ENCODE data around the gene AZGP1. TPM values are rescaled to one million over a fixed set of nuclear protein-coding genes. Genes with fewer than 3 reads are reported as not detected.
A peak's percentile ranks its signal among the peaks of the same experiment; 100 is the strongest.
"Not testable (repeated sequence)": the region's sequence is repeated elsewhere in the genome, so short reads cannot be mapped to it uniquely, and the experiment has no call there.

The AZGP1 gene
- total and polyA plus RNA-seq, 4 experiments from 2014 or later: not detected

GRCh38 chr7:99987306-99987705 lies 11.5 kb upstream of the AZGP1 start:
- CTCF ChIA-PET (ENCODE audit: partially characterized antibody): interaction anchor here (0.6 to 12.8 kb wide), 3 partner anchors 71 to 258 kb away, joined by 3 to 268 read pairs (median 9); partner anchors contain the start of gene TRIM4
- DNase-seq; H3K4me3 ChIP-seq (ENCODE audit: low read length in 2 of 2); H3K4me1 ChIP-seq (ENCODE audit: insufficient read depth, low read length); H3K27ac ChIP-seq (ENCODE audit: low read depth, low read length); H3K4me3 Mint-ChIP-seq; H3K27me3 ChIP-seq (ENCODE audit: insufficient read depth, low read length); H3K9me3 Mint-ChIP-seq; H3K9me3 ChIP-seq (ENCODE audit: control insufficient read depth in 1 of 2, low read length in 2 of 2); H3K27ac Mint-ChIP-seq; H3K36me3 Mint-ChIP-seq; POLR2A ChIA-PET (ENCODE audit: partially characterized antibody); intact Hi-C loops (cut with micrococcal nuclease); H3K36me3 ChIP-seq (ENCODE audit: insufficient read depth, low read length); H3K4me1 Mint-ChIP-seq: not testable (repeated sequence)
- peaks cover 5 to 11% of the 10 kb centered on the region in 2 donors for H3K27me3 Mint-ChIP-seq

GRCh38 chr7:99984593-99984992 lies 8.8 kb upstream of the AZGP1 start:
- Histone ChIP-seq H3K4me1 (ENCODE audit: insufficient read depth, low read length) (no peaks in the 10 kb centered on the region), H3K27me3 (ENCODE audit: insufficient read depth, low read length) (no peaks in the 10 kb centered on the region), H3K9me3 (ENCODE audit: control insufficient read depth in 1 of 2, low read length in 2 of 2) (no peaks in the 10 kb centered on the region), H3K27ac (ENCODE audit: low read depth, low read length) (no peak overlapping the region), H3K36me3 (ENCODE audit: insufficient read depth, low read length) (no peaks in the 10 kb centered on the region), H3K4me3 (ENCODE audit: low read length in 2 of 2) (no peak overlapping the region)
- no peak overlapping the region for H3K27ac Mint-ChIP-seq
- POLR2A ChIA-PET (ENCODE audit: partially characterized antibody): no interaction called here
- H3K36me3 Mint-ChIP-seq: no peaks in the 10 kb centered on the region
- H3K27me3 Mint-ChIP-seq: peaks cover 2 to 11% of the 10 kb centered on the region in 2 donors
- H3K4me3 Mint-ChIP-seq: no peak overlapping the region
- H3K9me3 Mint-ChIP-seq: peaks cover 0 to 5% (median under 1%) of the 10 kb centered on the region in 8 donors
- intact Hi-C loops (cut with micrococcal nuclease): no loop called here
- DNase-seq: no peak
- CTCF ChIA-PET (ENCODE audit: partially characterized antibody): no interaction called here
- peaks cover 0 to 1% (median 0%) of the 10 kb centered on the region in 4 donors for H3K4me1 Mint-ChIP-seq

GRCh38 chr7:99981066-99981465 lies 5.2 kb upstream of the AZGP1 start:
- H3K4me3 Mint-ChIP-seq; H3K27me3 ChIP-seq (ENCODE audit: insufficient read depth, low read length); H3K36me3 Mint-ChIP-seq; H3K4me1 ChIP-seq (ENCODE audit: insufficient read depth, low read length); H3K9me3 Mint-ChIP-seq; H3K27ac ChIP-seq (ENCODE audit: low read depth, low read length); H3K36me3 ChIP-seq (ENCODE audit: insufficient read depth, low read length); H3K9me3 ChIP-seq (ENCODE audit: control insufficient read depth in 1 of 2, low read length in 2 of 2); intact Hi-C loops (cut with micrococcal nuclease); POLR2A ChIA-PET (ENCODE audit: partially characterized antibody); H3K4me3 ChIP-seq (ENCODE audit: low read length in 2 of 2); DNase-seq; H3K4me1 Mint-ChIP-seq: not testable (repeated sequence)
- Mint-ChIP-seq H3K27me3 (peaks cover 7 to 15% of the 10 kb centered on the region in 2 donors), H3K27ac (peak overlapping the region in 1 of 7 donors; percentile 48)
- CTCF ChIA-PET (ENCODE audit: partially characterized antibody): interaction anchor here (1.3 to 5.6 kb wide), 2 partner anchors 10 to 148 kb away, joined by 4 to 48 read pairs; no protein-coding TSS in a partner anchor

GRCh38 chr7:99980448-99980872 lies 4.6 kb upstream of the AZGP1 start:
- H3K27ac Mint-ChIP-seq; H3K36me3 ChIP-seq (ENCODE audit: insufficient read depth, low read length); H3K27me3 ChIP-seq (ENCODE audit: insufficient read depth, low read length); H3K4me1 ChIP-seq (ENCODE audit: insufficient read depth, low read length); H3K36me3 Mint-ChIP-seq; H3K27ac ChIP-seq (ENCODE audit: low read depth, low read length); H3K4me3 Mint-ChIP-seq; H3K4me3 ChIP-seq (ENCODE audit: low read length in 2 of 2); DNase-seq; H3K4me1 Mint-ChIP-seq; intact Hi-C loops (cut with micrococcal nuclease); H3K9me3 ChIP-seq (ENCODE audit: control insufficient read depth in 1 of 2, low read length in 2 of 2); H3K9me3 Mint-ChIP-seq: not testable (repeated sequence)
- peaks cover 7 to 16% of the 10 kb centered on the region in 2 donors for H3K27me3 Mint-ChIP-seq
- ChIA-PET POLR2A (ENCODE audit: partially characterized antibody) (interaction anchor here (0.6 kb wide), 1 partner anchor 69 kb away, joined by 3 read pairs; no protein-coding TSS in a partner anchor), CTCF (ENCODE audit: partially characterized antibody) (interaction anchor here (1.0 to 5.6 kb wide), 15 partner anchors 10 to 220 kb away, joined by 3 to 51 read pairs (median 4); partner anchors contain the start of gene TRIM4)

- peaks cover 11 to 17% of the 10 kb centered on the region in 2 donors for H3K27me3 Mint-ChIP-seq
- H3K27ac Mint-ChIP-seq: peak overlapping the region in 1 of 7 donors; percentile 37
These were observed 4.0 kb upstream of the AZGP1 start for GRCh38 chr7:99979814-99980225.

GRCh38 chr7:99976626-99977025 lies 795 bp upstream of the AZGP1 start:
- Histone ChIP-seq H3K27me3 (ENCODE audit: insufficient read depth, low read length) (no peaks in the 10 kb centered on the region), H3K27ac (ENCODE audit: low read depth, low read length) (no peak overlapping the region), H3K4me1 (ENCODE audit: insufficient read depth, low read length) (no peaks in the 10 kb centered on the region), H3K9me3 (ENCODE audit: control insufficient read depth in 1 of 2, low read length in 2 of 2) (no peaks in the 10 kb centered on the region), H3K36me3 (ENCODE audit: insufficient read depth, low read length) (no peaks in the 10 kb centered on the region), H3K4me3 (ENCODE audit: low read length in 2 of 2) (no peak overlapping the region)
- Mint-ChIP-seq H3K36me3 (no peaks in the 10 kb centered on the region), H3K27me3 (peaks cover 9 to 14% of the 10 kb centered on the region in 2 donors), H3K4me3 (no peak overlapping the region), H3K27ac (no peak overlapping the region), H3K4me1 (peaks cover 0 to 2% (median 0%) of the 10 kb centered on the region in 4 donors), H3K9me3 (no peaks in the 10 kb centered on the region)
- CTCF ChIA-PET (ENCODE audit: partially characterized antibody): interaction anchor here (0.9 to 5.6 kb wide), 4 partner anchors 14 to 157 kb away, joined by 3 to 51 read pairs (median 26); no protein-coding TSS in a partner anchor
- intact Hi-C loops (cut with micrococcal nuclease): loop anchor here (5.0 kb wide), 1 partner anchor 106 kb away; the partner anchor contains the start of gene ZNF3
- POLR2A ChIA-PET (ENCODE audit: partially characterized antibody): interaction anchor here (0.6 kb wide), 1 partner anchor 24 kb away, joined by 3 read pairs; no protein-coding TSS in a partner anchor
- DNase-seq: no peak

More at GRCh38 chr7:99979814-99980225, 4.0 kb upstream of the AZGP1 start:
- POLR2A ChIA-PET (ENCODE audit: partially characterized antibody): interaction anchor here (0.6 kb wide), 1 partner anchor 70 kb away, joined by 3 read pairs; no protein-coding TSS in a partner anchor
- peak; percentile 52 to 67 (median 56) for DNase-seq
- not testable (repeated sequence) for H3K9me3 ChIP-seq (ENCODE audit: control insufficient read depth in 1 of 2, low read length in 2 of 2); H3K4me3 Mint-ChIP-seq; H3K4me3 ChIP-seq (ENCODE audit: low read length in 2 of 2); H3K27ac ChIP-seq (ENCODE audit: low read depth, low read length); H3K27me3 ChIP-seq (ENCODE audit: insufficient read depth, low read length); H3K4me1 Mint-ChIP-seq; H3K36me3 Mint-ChIP-seq; H3K9me3 Mint-ChIP-seq; H3K36me3 ChIP-seq (ENCODE audit: insufficient read depth, low read length); H3K4me1 ChIP-seq (ENCODE audit: insufficient read depth, low read length)
- intact Hi-C loops (cut with micrococcal nuclease): loop anchor here (1.0 to 5.0 kb wide), 2 partner anchors 67 to 102 kb away; partner anchors contain the start of gene ZNF3
- CTCF ChIA-PET (ENCODE audit: partially characterized antibody): interaction anchor here (0.6 to 5.6 kb wide), 20 partner anchors 10 to 220 kb away, joined by 3 to 51 read pairs (median 4); partner anchors contain the start of gene TRIM4

GRCh38 chr7:99974681-99975080 lies 1.1 kb downstream of the AZGP1 start:
- Histone ChIP-seq H3K36me3 (ENCODE audit: insufficient read depth, low read length) (no peaks in the 10 kb centered on the region), H3K9me3 (ENCODE audit: control insufficient read depth in 1 of 2, low read length in 2 of 2) (no peaks in the 10 kb centered on the region), H3K4me3 (ENCODE audit: low read length in 2 of 2) (no peak overlapping the region), H3K4me1 (ENCODE audit: insufficient read depth, low read length) (no peaks in the 10 kb centered on the region), H3K27me3 (ENCODE audit: insufficient read depth, low read length) (no peaks in the 10 kb centered on the region), H3K27ac (ENCODE audit: low read depth, low read length) (no peak overlapping the region)
- ChIA-PET POLR2A (ENCODE audit: partially characterized antibody) (no interaction called here), CTCF (ENCODE audit: partially characterized antibody) (interaction anchor here (1.4 kb wide), 1 partner anchor 155 kb away, joined by 3 read pairs; no protein-coding TSS in a partner anchor)
- no peak for DNase-seq
- Mint-ChIP-seq H3K4me3 (no peak overlapping the region), H3K27ac (no peak overlapping the region), H3K9me3 (no peaks in the 10 kb centered on the region), H3K36me3 (no peaks in the 10 kb centered on the region), H3K27me3 (peaks cover 9 to 21% of the 10 kb centered on the region in 2 donors), H3K4me1 (peaks cover 0 to 1% (median 0%) of the 10 kb centered on the region in 4 donors)
- intact Hi-C loops (cut with micrococcal nuclease): loop anchor here (5.0 kb wide), 1 partner anchor 108 kb away; the partner anchor contains the start of gene ZNF3

Measured in CD4-positive, alpha-beta memory T cell (primary cell).